Measurements from ENCODE around the gene SRA1. TPM values are rescaled to one million over a fixed set of nuclear protein-coding genes. Genes with fewer than 3 reads are reported as not detected.

SRA1 gene
- total RNA-seq, 1 donor from 2014 or later = 42.1 TPM

DNA sequence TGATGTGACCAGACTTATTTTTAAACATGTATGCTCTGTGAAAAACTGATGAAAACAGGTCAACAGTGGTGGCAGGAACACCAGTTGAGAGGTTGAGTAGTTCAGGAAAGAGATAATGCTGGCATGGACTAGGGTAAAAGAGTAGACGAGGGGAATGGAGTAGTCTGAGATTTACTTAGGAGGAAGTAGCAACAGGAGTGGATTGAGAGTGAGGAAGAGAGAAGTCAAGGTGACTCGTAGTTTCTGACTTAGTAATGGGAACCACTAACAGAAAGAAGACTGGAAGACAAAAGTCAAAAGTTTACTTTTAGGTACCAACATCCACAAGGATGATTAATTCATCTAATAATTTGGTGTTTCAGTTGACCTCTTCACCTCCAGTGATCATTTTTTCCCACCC is 3.6 kb downstream of the SRA1 start:
- H3K4me3 ChIP-seq (ENCODE audit: low read depth, low read length) = no peak overlapping the region
- DNase-seq (ENCODE audit: low read depth) = no peak
- no peaks in the 10 kb centered on the region for H3K27me3 ChIP-seq (ENCODE audit: control insufficient read depth, insufficient read depth, low read length)
- TF ChIP-seq, protein P1, sequence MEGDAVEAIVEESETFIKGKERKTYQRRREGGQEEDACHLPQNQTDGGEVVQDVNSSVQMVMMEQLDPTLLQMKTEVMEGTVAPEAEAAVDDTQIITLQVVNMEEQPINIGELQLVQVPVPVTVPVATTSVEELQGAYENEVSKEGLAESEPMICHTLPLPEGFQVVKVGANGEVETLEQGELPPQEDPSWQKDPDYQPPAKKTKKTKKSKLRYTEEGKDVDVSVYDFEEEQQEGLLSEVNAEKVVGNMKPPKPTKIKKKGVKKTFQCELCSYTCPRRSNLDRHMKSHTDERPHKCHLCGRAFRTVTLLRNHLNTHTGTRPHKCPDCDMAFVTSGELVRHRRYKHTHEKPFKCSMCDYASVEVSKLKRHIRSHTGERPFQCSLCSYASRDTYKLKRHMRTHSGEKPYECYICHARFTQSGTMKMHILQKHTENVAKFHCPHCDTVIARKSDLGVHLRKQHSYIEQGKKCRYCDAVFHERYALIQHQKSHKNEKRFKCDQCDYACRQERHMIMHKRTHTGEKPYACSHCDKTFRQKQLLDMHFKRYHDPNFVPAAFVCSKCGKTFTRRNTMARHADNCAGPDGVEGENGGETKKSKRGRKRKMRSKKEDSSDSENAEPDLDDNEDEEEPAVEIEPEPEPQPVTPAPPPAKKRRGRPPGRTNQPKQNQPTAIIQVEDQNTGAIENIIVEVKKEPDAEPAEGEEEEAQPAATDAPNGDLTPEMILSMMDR (IDR thresholded peaks at IDR 0.05; ENCODE audit: insufficient read depth, low read length, poor library complexity, severe bottlenecking) = no peak
- no peaks in the 10 kb centered on the region for H3K36me3 ChIP-seq (ENCODE audit: control insufficient read depth, insufficient read depth, low read length)

DNA sequence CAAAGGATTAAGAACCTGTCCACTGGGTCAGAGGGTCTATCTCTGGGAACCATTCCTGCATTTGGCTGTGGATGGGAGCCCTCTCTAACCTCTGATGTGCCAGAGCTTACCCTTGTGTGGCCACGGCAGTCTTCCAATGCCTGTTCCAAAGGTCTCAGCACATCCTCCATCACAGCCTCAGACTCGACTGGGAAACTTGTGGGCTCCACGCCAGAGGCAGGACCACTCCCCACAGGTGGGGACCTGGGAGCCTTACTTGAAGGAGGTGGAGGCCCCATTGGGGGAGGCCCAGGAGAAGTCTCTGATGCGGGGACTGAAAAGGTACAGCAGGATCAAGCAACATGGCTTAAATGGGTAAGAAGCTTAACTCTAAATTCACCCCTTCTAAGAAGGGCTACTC is 5.4 kb downstream of the SRA1 start:
- no peak overlapping the region for H3K4me3 ChIP-seq (ENCODE audit: low read depth, low read length)
- TF ChIP-seq, protein P1 (IDR thresholded peaks at IDR 0.05; ENCODE audit: insufficient read depth, low read length, poor library complexity, severe bottlenecking) = no peak
- H3K36me3 ChIP-seq (ENCODE audit: control insufficient read depth, insufficient read depth, low read length) = no peaks in the 10 kb centered on the region
- no peak for DNase-seq (ENCODE audit: low read depth)
- no peaks in the 10 kb centered on the region for H3K27me3 ChIP-seq (ENCODE audit: control insufficient read depth, insufficient read depth, low read length)

DNA sequence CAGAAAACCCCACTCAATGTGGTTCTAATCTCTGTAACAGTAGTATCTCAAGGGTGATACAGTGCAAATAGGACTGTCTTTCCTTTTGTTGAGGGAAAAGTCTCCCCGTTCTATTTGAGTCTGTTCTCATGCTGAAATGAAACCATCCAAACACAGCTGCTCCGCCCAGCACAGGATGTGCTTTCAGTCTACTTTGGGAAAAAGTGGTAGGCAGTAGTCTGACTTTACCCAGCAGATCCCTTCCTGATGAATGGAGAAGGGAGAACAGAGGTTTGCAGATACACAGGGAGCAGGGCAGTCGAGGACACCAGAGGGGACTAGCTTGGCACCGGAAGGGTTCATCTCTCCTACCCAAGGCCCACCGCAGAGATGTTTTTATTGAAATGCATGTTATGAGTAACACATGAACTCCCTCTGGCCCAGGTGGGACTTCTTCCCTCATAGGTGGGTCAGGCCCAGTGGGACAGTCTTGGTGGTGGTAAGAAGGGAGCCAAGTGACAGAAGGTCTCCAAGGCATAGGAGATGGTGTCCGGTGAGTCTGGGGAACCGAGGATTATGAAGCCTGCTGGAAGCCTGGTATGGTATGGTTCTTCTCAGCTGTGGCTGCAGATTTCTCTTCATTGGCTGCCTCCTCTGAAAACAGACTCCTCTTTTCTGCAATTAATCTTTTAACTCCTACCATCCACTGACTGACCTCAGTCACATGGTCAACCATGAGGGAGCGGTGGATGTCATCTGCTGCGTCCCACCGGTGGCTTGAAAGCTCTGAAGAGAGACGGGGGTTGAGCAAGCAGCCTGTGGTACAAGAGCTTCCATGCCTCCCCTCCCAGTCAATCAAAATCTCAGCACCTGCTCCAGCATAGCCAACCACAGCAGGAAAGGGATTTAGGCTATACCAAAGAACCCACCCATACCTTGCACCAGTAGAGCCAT is 6.9 kb downstream of the SRA1 start:
- no peak for DNase-seq (ENCODE audit: low read depth)
- Histone ChIP-seq H3K36me3 (ENCODE audit: control insufficient read depth, insufficient read depth, low read length) (no peaks in the 10 kb centered on the region), H3K27me3 (ENCODE audit: control insufficient read depth, insufficient read depth, low read length) (no peaks in the 10 kb centered on the region), H3K4me3 (ENCODE audit: low read depth, low read length) (no peak overlapping the region)
- TF ChIP-seq, protein P1 (IDR thresholded peaks at IDR 0.05; ENCODE audit: insufficient read depth, low read length, poor library complexity, severe bottlenecking) = no peak

DNA sequence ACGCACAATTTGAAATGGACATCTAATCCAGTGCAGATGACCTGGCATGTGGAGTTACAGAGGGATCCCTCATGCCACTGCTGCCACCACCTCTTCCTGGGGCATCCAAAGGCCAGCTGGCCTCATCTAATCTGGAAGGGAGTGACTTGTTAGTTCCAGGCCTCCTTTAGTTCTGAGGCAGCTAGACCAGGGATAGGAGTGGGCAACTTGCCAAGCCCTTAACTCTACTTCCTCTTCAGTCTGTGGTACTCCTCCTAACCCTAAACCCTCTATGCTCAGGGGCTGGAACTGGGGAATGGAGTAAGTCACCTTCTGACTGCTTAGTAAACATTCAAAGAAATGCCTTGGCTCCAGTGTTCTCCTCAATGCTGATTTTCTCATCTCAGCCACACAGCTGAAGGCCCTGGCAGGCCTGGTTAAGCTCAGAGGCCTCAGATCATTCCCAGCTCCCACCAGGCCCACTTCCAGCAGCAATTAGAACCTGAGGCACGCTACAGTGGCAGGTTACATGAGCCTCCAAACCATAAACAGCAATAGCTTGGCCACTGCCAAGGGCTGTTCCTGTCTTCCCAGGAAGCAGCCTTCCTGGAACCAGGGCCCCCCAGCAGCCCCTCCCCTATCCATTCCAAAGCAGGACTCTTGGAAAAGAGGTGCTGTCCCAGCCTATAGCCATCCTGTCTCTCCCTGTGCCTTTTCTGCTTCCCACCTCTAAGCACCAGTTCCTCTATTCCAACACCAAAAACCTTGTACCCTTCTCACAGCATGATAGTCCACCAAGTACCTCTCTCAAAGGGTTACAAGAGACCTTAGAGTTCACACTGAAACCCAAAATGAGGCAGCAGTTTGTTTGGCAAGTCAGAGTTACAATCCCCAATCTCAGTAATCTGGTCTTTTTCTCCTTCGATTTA is 7.8 kb downstream of the SRA1 start:
- DNase-seq (ENCODE audit: low read depth) = no peak
- no peaks in the 10 kb centered on the region for H3K36me3 ChIP-seq (ENCODE audit: control insufficient read depth, insufficient read depth, low read length)
- no peaks in the 10 kb centered on the region for H3K27me3 ChIP-seq (ENCODE audit: control insufficient read depth, insufficient read depth, low read length)
- TF ChIP-seq, protein P1 (IDR thresholded peaks at IDR 0.05; ENCODE audit: insufficient read depth, low read length, poor library complexity, severe bottlenecking) = no peak
- no peak overlapping the region for H3K4me3 ChIP-seq (ENCODE audit: low read depth, low read length)

DNA sequence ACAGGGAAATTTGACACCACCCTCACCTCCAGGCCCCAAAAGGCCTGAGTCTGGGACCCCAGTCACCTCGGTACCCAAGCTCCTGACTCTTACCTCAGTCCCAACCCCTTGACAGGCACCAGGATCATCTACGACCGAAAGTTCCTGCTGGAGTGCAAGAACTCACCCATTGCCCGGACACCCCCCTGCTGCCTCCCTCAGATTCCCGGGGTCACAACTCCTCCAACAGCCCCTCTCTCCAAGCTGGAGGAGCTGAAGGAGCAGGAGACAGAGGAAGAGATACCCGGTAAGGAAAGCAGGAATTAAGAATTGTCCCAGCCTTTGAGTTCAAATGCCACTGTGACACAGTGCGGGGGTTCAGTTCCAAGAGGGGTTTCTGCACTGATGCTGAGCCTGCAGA is 8.5 kb downstream of the SRA1 start:
- TF ChIP-seq, protein P1 (IDR thresholded peaks at IDR 0.05; ENCODE audit: insufficient read depth, low read length, poor library complexity, severe bottlenecking) = no peak

More for the DNA sequence above, 8.5 kb downstream of the SRA1 start:
- DNase-seq (ENCODE audit: low read depth) = no peak
- Histone ChIP-seq H3K36me3 (ENCODE audit: control insufficient read depth, insufficient read depth, low read length) (no peaks in the 10 kb centered on the region), H3K27me3 (ENCODE audit: control insufficient read depth, insufficient read depth, low read length) (no peaks in the 10 kb centered on the region), H3K4me3 (ENCODE audit: low read depth, low read length) (no peak overlapping the region)

All from kidney epithelial cell (primary cell).